K562 (cell line): ENCODE data around the gene NMT1. TPM values are rescaled to one million over a fixed set of nuclear protein-coding genes. Genes with fewer than 3 reads are reported as not detected.
A peak's percentile ranks its signal among the peaks of the same experiment; 100 is the strongest.

Source experiments
- BDP1 ChIP-seq: IDR thresholded peaks from 3 replicates; pipeline ENCODE4 v1.6.1; 2011; ENCODE audit not compliant: insufficient read length, insufficient read depth
- CHD2 ChIP-seq: IDR thresholded peaks from 2 replicates; pipeline ENCODE4 v1.6.1; 2011; ENCODE audit warnings: low read depth, low read length
- DMBX1 ChIP-seq: fragments of 250-450 bp; sonication (Bioruptor Pico); IDR thresholded peaks from 2 replicates; pipeline ENCODE4 v1.8.0; 2022; ENCODE audit warnings: inconsistent platforms, mild to moderate bottlenecking, moderate library complexity, borderline replicate concordance
- ETS2 ChIP-seq: IDR thresholded peaks from 2 replicates; pipeline ENCODE4 v1.6.1; 2016; ENCODE audit warnings: borderline replicate concordance, missing genetic modification characterization, mild to moderate bottlenecking, moderate library complexity, missing compliant biosample characterization; ENCODE audit not compliant: poor library complexity, severe bottlenecking
- FOXJ2 ChIP-seq: fragments of 200-800 bp; sonication (Bioruptor generic); IDR thresholded peaks from 2 replicates; pipeline ENCODE4 v1.6.1; 2016; ENCODE audit warnings: missing genetic modification characterization, missing compliant biosample characterization
- ZBTB7A ChIP-seq: IDR thresholded peaks from 2 replicates; pipeline ENCODE4 v1.6.1; 2011; ENCODE audit warnings: low read depth, mild to moderate bottlenecking, low read length, moderate library complexity, borderline replicate concordance; ENCODE audit not compliant: control insufficient read depth
- ZNF253 ChIP-seq: fragments of 250-450 bp; sonication (Bioruptor Pico); conservative IDR thresholded peaks from 2 replicates; pipeline ENCODE4 v1.6.1; 2021; ENCODE audit warnings: mild to moderate bottlenecking
- ZNF282 ChIP-seq: sonication (generic); formaldehyde crosslinking; IDR thresholded peaks from 2 replicates; pipeline ENCODE4 v1.8.1; 2023; ENCODE audit warnings: missing genetic modification reagents
- ZNF354B ChIP-seq: fragments of 250-450 bp; sonication (Bioruptor Pico); IDR thresholded peaks from 2 replicates; pipeline ENCODE4 v1.4.0; 2020
- polyA plus RNA-seq, 8 experiments: library from polyadenylated mRNA; depleted of rRNA in 4 of 8; stranded (reverse) in 5 of 8; unstranded in 3 of 8; fragments of >200 nt; fragmentation: Nextera tagmentation in 2 of 8; fragmentation: Illumina TruSeq in 1 of 8; extraction: Ambion mirVana in 2 of 8; extraction: Trizol in 1 of 8; gene quantifications; 2 replicates each; pipeline versions ENCODE4 v1.2.1 to v1.2.3, GENCODE V29; 2011 to 2014; ENCODE audit warnings: inconsistent platforms in 1 of 8, missing spikeins in 1 of 8
- total RNA-seq, 7 experiments: library from RNA; depleted of rRNA in 6 of 7; stranded (reverse); fragments of >200 nt in 6 of 7; fragmentation: Illumina TruSeq in 2 of 7; extraction: Trizol in 2 of 7; gene quantifications; 2 replicates each; pipeline versions ENCODE4 v1.2.1 to v1.2.3, GENCODE V29; 2011 to 2021; ENCODE audit warnings: low replicate concordance in 1 of 7
- TF ChIP-seq, protein P1 (sequence below), 2 experiments: fragments of 450-650 bp; IDR thresholded peaks; 2 replicates each; pipeline ENCODE4 v1.6.1; 2018; ENCODE audit warnings: mild to moderate bottlenecking in 2 of 2, low read depth in 1 of 2; ENCODE audit not compliant: partially characterized antibody in 2 of 2
- TF ChIP-seq, protein P2 (sequence below): sonication (generic); formaldehyde crosslinking; IDR thresholded peaks from 2 replicates; pipeline ENCODE4 v1.4.0; 2020; ENCODE audit warnings: mild to moderate bottlenecking, missing genetic modification reagents
- TF ChIP-seq, protein P3 (sequence below): fragments of 250-450 bp; sonication (Bioruptor Pico); IDR thresholded peaks from 2 replicates; pipeline ENCODE4 v1.4.0; 2020

Gene NMT1
- total and polyA plus RNA-seq, 9 of the 15 experiments (the other 6 are each of a cell fraction or from before 2014, with no cell fraction given) = 86.7 to 569 (median 213) TPM

DNA sequence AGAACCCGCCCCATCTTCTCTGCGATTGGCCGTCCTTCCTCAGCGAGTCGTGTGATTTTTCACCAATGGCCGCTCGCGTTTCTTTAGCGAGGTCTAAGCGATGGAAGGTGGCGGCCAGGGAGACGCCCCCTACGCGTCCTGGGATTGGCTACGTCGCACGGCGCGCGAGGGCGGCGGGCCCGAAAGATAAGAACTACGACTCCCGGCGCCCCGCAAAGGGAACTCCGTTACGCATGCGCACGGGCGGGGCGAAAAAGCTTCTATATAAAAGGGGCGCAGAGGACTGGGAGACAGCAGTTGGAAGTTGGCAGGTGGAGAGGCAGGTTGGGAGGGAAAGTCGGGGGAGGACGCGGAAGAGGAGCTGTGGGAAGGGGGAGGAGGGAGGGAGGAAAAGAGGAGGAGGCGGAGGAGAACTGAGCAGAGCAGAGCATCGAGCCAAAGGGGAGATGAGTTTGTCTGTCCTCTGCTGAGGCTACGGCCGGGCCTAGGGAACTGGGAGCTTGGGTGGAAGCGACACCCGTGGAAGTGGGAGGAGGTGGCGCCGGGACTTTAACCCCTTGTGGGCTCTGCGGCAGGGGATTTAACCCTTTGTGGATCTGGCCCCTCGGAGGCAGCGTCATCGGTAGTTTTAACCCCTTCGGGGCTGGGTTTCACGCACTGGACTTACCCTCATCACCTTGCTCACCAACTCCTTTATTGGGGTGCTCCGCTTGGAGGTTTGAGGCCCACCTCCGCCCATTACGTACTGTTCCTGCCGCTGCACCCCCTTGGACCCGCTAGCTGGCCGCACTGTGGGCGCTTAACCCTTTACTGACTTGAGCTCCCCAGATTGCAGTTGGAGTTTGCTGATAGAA lies 87.3 kb downstream of the NMT1 start, which contains the start of gene HEXIM1 (continued):
- TF ChIP-seq DMBX1 (CRISPR knock-in tag) (peak; percentile 45; the same call in 1 of the 2 replicates), ZNF253 (CRISPR knock-in tag) (peak; percentile 76), ZNF354B (CRISPR knock-in tag) (no peak), CHD2 (no peak), ZBTB7A (peak; percentile 74; the same call in 1 of the 2 replicates), FOXJ2 (tag) (no peak), BDP1 (no peak), ZNF282 (no peak), ETS2 (tag) (no peak)
- TF ChIP-seq, protein P1, sequence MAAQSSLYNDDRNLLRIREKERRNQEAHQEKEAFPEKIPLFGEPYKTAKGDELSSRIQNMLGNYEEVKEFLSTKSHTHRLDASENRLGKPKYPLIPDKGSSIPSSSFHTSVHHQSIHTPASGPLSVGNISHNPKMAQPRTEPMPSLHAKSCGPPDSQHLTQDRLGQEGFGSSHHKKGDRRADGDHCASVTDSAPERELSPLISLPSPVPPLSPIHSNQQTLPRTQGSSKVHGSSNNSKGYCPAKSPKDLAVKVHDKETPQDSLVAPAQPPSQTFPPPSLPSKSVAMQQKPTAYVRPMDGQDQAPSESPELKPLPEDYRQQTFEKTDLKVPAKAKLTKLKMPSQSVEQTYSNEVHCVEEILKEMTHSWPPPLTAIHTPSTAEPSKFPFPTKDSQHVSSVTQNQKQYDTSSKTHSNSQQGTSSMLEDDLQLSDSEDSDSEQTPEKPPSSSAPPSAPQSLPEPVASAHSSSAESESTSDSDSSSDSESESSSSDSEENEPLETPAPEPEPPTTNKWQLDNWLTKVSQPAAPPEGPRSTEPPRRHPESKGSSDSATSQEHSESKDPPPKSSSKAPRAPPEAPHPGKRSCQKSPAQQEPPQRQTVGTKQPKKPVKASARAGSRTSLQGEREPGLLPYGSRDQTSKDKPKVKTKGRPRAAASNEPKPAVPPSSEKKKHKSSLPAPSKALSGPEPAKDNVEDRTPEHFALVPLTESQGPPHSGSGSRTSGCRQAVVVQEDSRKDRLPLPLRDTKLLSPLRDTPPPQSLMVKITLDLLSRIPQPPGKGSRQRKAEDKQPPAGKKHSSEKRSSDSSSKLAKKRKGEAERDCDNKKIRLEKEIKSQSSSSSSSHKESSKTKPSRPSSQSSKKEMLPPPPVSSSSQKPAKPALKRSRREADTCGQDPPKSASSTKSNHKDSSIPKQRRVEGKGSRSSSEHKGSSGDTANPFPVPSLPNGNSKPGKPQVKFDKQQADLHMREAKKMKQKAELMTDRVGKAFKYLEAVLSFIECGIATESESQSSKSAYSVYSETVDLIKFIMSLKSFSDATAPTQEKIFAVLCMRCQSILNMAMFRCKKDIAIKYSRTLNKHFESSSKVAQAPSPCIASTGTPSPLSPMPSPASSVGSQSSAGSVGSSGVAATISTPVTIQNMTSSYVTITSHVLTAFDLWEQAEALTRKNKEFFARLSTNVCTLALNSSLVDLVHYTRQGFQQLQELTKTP (IDR thresholded peaks at IDR 0.05; ENCODE audit: low read depth in 1 of 2, partially characterized antibody in 2 of 2) = peak; percentile 81 to 94
- TF ChIP-seq, protein P2, sequence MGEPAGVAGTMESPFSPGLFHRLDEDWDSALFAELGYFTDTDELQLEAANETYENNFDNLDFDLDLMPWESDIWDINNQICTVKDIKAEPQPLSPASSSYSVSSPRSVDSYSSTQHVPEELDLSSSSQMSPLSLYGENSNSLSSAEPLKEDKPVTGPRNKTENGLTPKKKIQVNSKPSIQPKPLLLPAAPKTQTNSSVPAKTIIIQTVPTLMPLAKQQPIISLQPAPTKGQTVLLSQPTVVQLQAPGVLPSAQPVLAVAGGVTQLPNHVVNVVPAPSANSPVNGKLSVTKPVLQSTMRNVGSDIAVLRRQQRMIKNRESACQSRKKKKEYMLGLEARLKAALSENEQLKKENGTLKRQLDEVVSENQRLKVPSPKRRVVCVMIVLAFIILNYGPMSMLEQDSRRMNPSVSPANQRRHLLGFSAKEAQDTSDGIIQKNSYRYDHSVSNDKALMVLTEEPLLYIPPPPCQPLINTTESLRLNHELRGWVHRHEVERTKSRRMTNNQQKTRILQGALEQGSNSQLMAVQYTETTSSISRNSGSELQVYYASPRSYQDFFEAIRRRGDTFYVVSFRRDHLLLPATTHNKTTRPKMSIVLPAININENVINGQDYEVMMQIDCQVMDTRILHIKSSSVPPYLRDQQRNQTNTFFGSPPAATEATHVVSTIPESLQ (CRISPR knock-in tag) = 0 out of 2 replicates have a peak, but pooled peaks have one; percentile 39
- TF ChIP-seq, protein P3, sequence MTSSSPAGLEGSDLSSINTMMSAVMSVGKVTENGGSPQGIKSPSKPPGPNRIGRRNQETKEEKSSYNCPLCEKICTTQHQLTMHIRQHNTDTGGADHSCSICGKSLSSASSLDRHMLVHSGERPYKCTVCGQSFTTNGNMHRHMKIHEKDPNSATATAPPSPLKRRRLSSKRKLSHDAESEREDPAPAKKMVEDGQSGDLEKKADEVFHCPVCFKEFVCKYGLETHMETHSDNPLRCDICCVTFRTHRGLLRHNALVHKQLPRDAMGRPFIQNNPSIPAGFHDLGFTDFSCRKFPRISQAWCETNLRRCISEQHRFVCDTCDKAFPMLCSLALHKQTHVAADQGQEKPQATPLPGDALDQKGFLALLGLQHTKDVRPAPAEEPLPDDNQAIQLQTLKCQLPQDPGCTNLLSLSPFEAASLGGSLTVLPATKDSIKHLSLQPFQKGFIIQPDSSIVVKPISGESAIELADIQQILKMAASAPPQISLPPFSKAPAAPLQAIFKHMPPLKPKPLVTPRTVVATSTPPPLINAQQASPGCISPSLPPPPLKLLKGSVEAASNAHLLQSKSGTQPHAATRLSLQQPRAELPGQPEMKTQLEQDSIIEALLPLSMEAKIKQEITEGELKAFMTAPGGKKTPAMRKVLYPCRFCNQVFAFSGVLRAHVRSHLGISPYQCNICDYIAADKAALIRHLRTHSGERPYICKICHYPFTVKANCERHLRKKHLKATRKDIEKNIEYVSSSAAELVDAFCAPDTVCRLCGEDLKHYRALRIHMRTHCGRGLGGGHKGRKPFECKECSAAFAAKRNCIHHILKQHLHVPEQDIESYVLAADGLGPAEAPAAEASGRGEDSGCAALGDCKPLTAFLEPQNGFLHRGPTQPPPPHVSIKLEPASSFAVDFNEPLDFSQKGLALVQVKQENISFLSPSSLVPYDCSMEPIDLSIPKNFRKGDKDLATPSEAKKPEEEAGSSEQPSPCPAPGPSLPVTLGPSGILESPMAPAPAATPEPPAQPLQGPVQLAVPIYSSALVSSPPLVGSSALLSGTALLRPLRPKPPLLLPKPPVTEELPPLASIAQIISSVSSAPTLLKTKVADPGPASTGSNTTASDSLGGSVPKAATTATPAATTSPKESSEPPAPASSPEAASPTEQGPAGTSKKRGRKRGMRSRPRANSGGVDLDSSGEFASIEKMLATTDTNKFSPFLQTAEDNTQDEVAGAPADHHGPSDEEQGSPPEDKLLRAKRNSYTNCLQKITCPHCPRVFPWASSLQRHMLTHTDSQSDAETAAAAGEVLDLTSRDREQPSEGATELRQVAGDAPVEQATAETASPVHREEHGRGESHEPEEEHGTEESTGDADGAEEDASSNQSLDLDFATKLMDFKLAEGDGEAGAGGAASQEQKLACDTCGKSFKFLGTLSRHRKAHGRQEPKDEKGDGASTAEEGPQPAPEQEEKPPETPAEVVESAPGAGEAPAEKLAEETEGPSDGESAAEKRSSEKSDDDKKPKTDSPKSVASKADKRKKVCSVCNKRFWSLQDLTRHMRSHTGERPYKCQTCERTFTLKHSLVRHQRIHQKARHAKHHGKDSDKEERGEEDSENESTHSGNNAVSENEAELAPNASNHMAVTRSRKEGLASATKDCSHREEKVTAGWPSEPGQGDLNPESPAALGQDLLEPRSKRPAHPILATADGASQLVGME (CRISPR knock-in tag) = no peak
